H1 (cell line): ENCODE measurements around the gene CCDC60. TPM values are rescaled to one million over a fixed set of nuclear protein-coding genes. Genes with fewer than 3 reads are reported as not detected.

ENCODE experiments used
- CTCF ChIA-PET: fragments of 300-600 bp; sonication (Branson Sonifier 250); formaldehyde crosslinking; loops from one replicate; lab custom pipeline; 2021; ENCODE audit not compliant: partially characterized antibody; lab: Charles Lee
- POLR2A ChIA-PET: fragments of 300-600 bp; sonication (Branson Sonifier 250); formaldehyde crosslinking; loops from one replicate; lab custom pipeline; 2021; ENCODE audit warnings: inconsistent platforms; ENCODE audit not compliant: partially characterized antibody; lab: Charles Lee
- DNase-seq, 2 experiments: peaks; one replicate each; pipeline versions ENCODE4 v3.0.0 to v3.0.0-alpha.2; 2010 to 2022; ENCODE audit warnings: low spot score in 2 of 2, low read depth in 1 of 2, mixed read lengths in 1 of 2
- FAIRE-seq: peaks from 2 replicates; lab custom pipeline; 2011; peaks lifted over from hg19 to GRCh38; lab: Jason Lieb, UNC
- H2AFZ ChIP-seq: 2 replicates; pipeline ENCODE4 v1.8.1; 2012; ENCODE audit warnings: low read length, inconsistent platforms
- H2AK5ac ChIP-seq: 2 replicates; pipeline ENCODE4 v1.6.1; 2013; ENCODE audit warnings: low read depth, low read length
- H2BK120ac ChIP-seq: replicated peaks from 2 replicates; pipeline ENCODE3; 2013; ENCODE audit warnings: low read depth, low read length, inconsistent platforms
- H2BK12ac ChIP-seq: 2 replicates; pipeline ENCODE4 v1.6.1; 2013; ENCODE audit warnings: low read depth, low read length
- H2BK15ac ChIP-seq: 2 replicates; pipeline ENCODE4 v1.6.1; 2013; ENCODE audit warnings: low read length
- H2BK20ac ChIP-seq: 2 replicates; pipeline ENCODE4 v1.6.1; 2013; ENCODE audit warnings: low read length
- H2BK5ac ChIP-seq: 2 replicates; pipeline ENCODE4 v1.6.1; 2013; ENCODE audit warnings: low read depth, low read length
- H3K14ac ChIP-seq: 2 replicates; pipeline ENCODE4 v1.6.1; 2013; ENCODE audit warnings: inconsistent platforms; ENCODE audit not compliant: insufficient read length
- H3K18ac ChIP-seq: 2 replicates; pipeline ENCODE4 v1.6.1; 2013; ENCODE audit warnings: low read length; ENCODE audit errors: extremely low read depth
- H3K23ac ChIP-seq: 2 replicates; pipeline ENCODE4 v1.6.1; 2013; ENCODE audit warnings: inconsistent platforms; ENCODE audit not compliant: insufficient read length
- H3K23me2 ChIP-seq: 2 replicates; pipeline ENCODE4 v1.6.1; 2013; ENCODE audit warnings: low read depth, low read length
- H3K27ac ChIP-seq: 2 replicates; pipeline ENCODE4 v1.6.1; 2011; ENCODE audit warnings: low read depth, low read length, inconsistent platforms
- H3K27me3 ChIP-seq, 4 experiments: replicated peaks in 1 of 4; 1 replicate in 1 of 4; 2 replicates in 3 of 4; pipeline versions ENCODE4 v1.6.1 to v1.8.1; 2011 to 2013; ENCODE audit warnings: low read length in 3 of 4, mild to moderate bottlenecking in 3 of 4, inconsistent platforms in 2 of 4, mixed read lengths in 2 of 4, moderate library complexity in 1 of 4; ENCODE audit not compliant: control insufficient read depth in 3 of 4, insufficient read depth in 3 of 4; ENCODE audit errors: extremely low read depth in 1 of 4
- H3K36me3 ChIP-seq, 4 experiments: 2 replicates each; pipeline versions ENCODE4 v1.6.1 to v1.8.1; 2011 to 2013; ENCODE audit warnings: mild to moderate bottlenecking in 4 of 4, low read length in 3 of 4, moderate library complexity in 2 of 4, control low read depth in 1 of 4, inconsistent platforms in 1 of 4; ENCODE audit not compliant: insufficient read depth in 4 of 4, control insufficient read depth in 2 of 4
- H3K4ac ChIP-seq: replicated peaks from 2 replicates; pipeline ENCODE3; 2013; ENCODE audit warnings: low read length, low read depth, mixed read lengths, inconsistent platforms; ENCODE audit not compliant: insufficient read length
- H3K4me1 ChIP-seq, 4 experiments: replicated peaks in 1 of 4; 1 replicate in 1 of 4; 2 replicates in 3 of 4; pipeline versions ENCODE4 v1.6.1 to v1.8.1; 2011 to 2013; ENCODE audit warnings: low read length in 3 of 4, inconsistent platforms in 2 of 4, mixed read lengths in 1 of 4; ENCODE audit not compliant: insufficient read depth in 4 of 4, control insufficient read depth in 3 of 4
- H3K4me2 ChIP-seq, 2 experiments: 2 replicates each; pipeline versions ENCODE4 v1.6.1 to v1.8.1; 2011 to 2013; ENCODE audit warnings: low read depth in 2 of 2, low read length in 2 of 2, control low read depth in 1 of 2, inconsistent platforms in 1 of 2, mild to moderate bottlenecking in 1 of 2; ENCODE audit not compliant: insufficient read depth in 1 of 2
- H3K4me3 ChIP-seq, 4 experiments: fragments of 200-600, 300-600 bp in 1 of 4; sonication (generic), shearing (Covaris generic), sonication (Bioruptor Twin) in 1 of 4; 2 replicates each; pipeline versions ENCODE4 v1.5.1 to v1.8.1; 2011 to 2016; ENCODE audit warnings: low read length in 4 of 4, low read depth in 3 of 4, control low read depth in 2 of 4, inconsistent platforms in 2 of 4, mild to moderate bottlenecking in 2 of 4, mixed read lengths in 1 of 4, moderate library complexity in 1 of 4; ENCODE audit not compliant: insufficient read depth in 2 of 4; ENCODE audit errors: extremely low read depth in 1 of 4
- H3K56ac ChIP-seq: replicated peaks from 2 replicates; pipeline ENCODE3; 2013; ENCODE audit warnings: low read depth, mild to moderate bottlenecking, mixed read lengths, low read length, inconsistent platforms; ENCODE audit not compliant: insufficient read length
- H3K79me1 ChIP-seq: 2 replicates; pipeline ENCODE4 v1.6.1; 2013; ENCODE audit warnings: low read depth, low read length, control low read depth
- H3K79me2 ChIP-seq, 2 experiments: 2 replicates each; pipeline versions ENCODE4 v1.6.1 to v1.8.1; 2012 to 2013; ENCODE audit warnings: low read length in 2 of 2, mild to moderate bottlenecking in 2 of 2, inconsistent platforms in 1 of 2; ENCODE audit not compliant: insufficient read depth in 2 of 2, control insufficient read depth in 1 of 2
- H3K9ac ChIP-seq, 4 experiments: replicated peaks in 1 of 4; 1 replicate in 1 of 4; 2 replicates in 3 of 4; pipeline versions ENCODE4 v1.6.1 to v1.8.1; 2011 to 2013; ENCODE audit warnings: low read depth in 3 of 4, low read length in 3 of 4, control low read depth in 2 of 4, mild to moderate bottlenecking in 2 of 4, moderate library complexity in 2 of 4, inconsistent platforms in 1 of 4; ENCODE audit errors: extremely low read depth in 1 of 4
- H3K9me3 ChIP-seq, 2 experiments: 2 replicates each; pipeline versions ENCODE4 v1.6.1 to v1.8.1; 2012 to 2013; ENCODE audit warnings: mild to moderate bottlenecking in 2 of 2, moderate library complexity in 2 of 2, control low read depth in 1 of 2, inconsistent platforms in 1 of 2, low read depth in 1 of 2, low read length in 1 of 2, mixed read lengths in 1 of 2; ENCODE audit not compliant: insufficient read depth in 2 of 2
- H4K20me1 ChIP-seq, 2 experiments: replicated peaks in 1 of 2; 2 replicates each; pipeline versions ENCODE3 to v1.8.1; 2011 to 2013; ENCODE audit warnings: inconsistent platforms in 2 of 2, low read length in 2 of 2, mild to moderate bottlenecking in 1 of 2; ENCODE audit not compliant: insufficient read depth in 2 of 2, control insufficient read depth in 1 of 2
- H4K5ac ChIP-seq: 2 replicates; pipeline ENCODE4 v1.6.1; 2013; ENCODE audit warnings: low read length, low read depth, mixed read lengths, inconsistent platforms; ENCODE audit not compliant: insufficient read length
- H4K8ac ChIP-seq: 2 replicates; pipeline ENCODE4 v1.8.0; 2013; ENCODE audit warnings: mild to moderate bottlenecking, moderate library complexity, low read length, inconsistent platforms; ENCODE audit not compliant: insufficient read depth; ENCODE audit errors: extremely low read depth
- H4K91ac ChIP-seq: replicated peaks from 2 replicates; pipeline ENCODE3; 2013; ENCODE audit warnings: low read length, mixed read lengths, inconsistent platforms; ENCODE audit not compliant: insufficient read length
- BACH1 ChIP-seq: IDR thresholded peaks from 2 replicates; pipeline ENCODE4 v1.6.1; 2012; ENCODE audit warnings: low read length, improper control_type of control experiment
- CHD2 ChIP-seq: IDR thresholded peaks from 2 replicates; pipeline ENCODE4 v1.6.1; 2012; ENCODE audit warnings: low read length, improper control_type of control experiment
- EZH2 ChIP-seq: fragments of 200-600 bp; sonication (generic); IDR thresholded peaks from 2 replicates; pipeline ENCODE4 v1.7.1; 2012; ENCODE audit warnings: low read depth, mild to moderate bottlenecking, moderate library complexity, low read length, inconsistent platforms; ENCODE audit not compliant: severe bottlenecking
- RXRA ChIP-seq: IDR thresholded peaks from 2 replicates; pipeline ENCODE4 v1.6.1; 2011; ENCODE audit warnings: low read depth, mild to moderate bottlenecking, low read length, moderate library complexity; ENCODE audit not compliant: insufficient read depth
- SAP30 ChIP-seq: fragments of 300-600 bp; sonication (generic); IDR thresholded peaks from 2 replicates; pipeline ENCODE4 v1.7.1; 2012; ENCODE audit warnings: low read length, moderate library complexity, mild to moderate bottlenecking, inconsistent platforms; ENCODE audit not compliant: insufficient read depth, insufficient replicate concordance
- SIRT6 ChIP-seq: IDR thresholded peaks from one replicate; pipeline ENCODE4 v1.7.1; 2012; ENCODE audit warnings: low read length, inconsistent platforms
- TEAD4 ChIP-seq: IDR thresholded peaks from 2 replicates; pipeline ENCODE4 v1.6.1; 2012; ENCODE audit warnings: low read depth, low read length, inconsistent platforms, mixed read lengths
- ZNF274 ChIP-seq: IDR thresholded peaks from 2 replicates; pipeline ENCODE4 v1.7.0; 2012; ENCODE audit warnings: low read length, borderline replicate concordance; ENCODE audit errors: extremely low read depth
- WGBS, 2 experiments: shearing (Covaris generic) in 1 of 2; methylation state at CpG; one replicate each; pipeline versions ENCODE4 v1.1.6 to v1.1.7; 2013 to 2015; ENCODE audit warnings: low lambda C conversion rate in 2 of 2, mixed read lengths in 2 of 2, inconsistent platforms in 1 of 2, low coverage in 1 of 2, missing lambda C conversion rate in 1 of 2; ENCODE audit not compliant: insufficient replicate concordance in 2 of 2, insufficient coverage in 1 of 2, insufficient read length in 1 of 2; ENCODE audit errors: extremely low coverage in 1 of 2, missing lambda C conversion rate in 1 of 2; 5-methylcytosine and 5-hydroxymethylcytosine counted together
- polyA plus RNA-seq, 7 experiments: library from polyadenylated mRNA; depleted of rRNA in 3 of 7; stranded (reverse) in 5 of 7; unstranded in 2 of 7; fragments of >200 nt in 5 of 7; fragments of 200-250 nt in 2 of 7; gene quantifications; 1 replicate in 5 of 7; 2 replicates in 1 of 7; 4 replicates in 1 of 7; pipeline versions ENCODE4 v1.2.1 to v1.2.3, GENCODE V29; 2011 to 2013; ENCODE audit warnings: missing spikeins in 2 of 7, mixed read lengths in 2 of 7
- total RNA-seq: library from RNA; stranded (reverse); fragmentation: NEBNext Ultra II Directional; extraction: Animal tissue kit (Norgen Biotek cat#: 25700); gene quantifications from 2 replicates; pipeline ENCODE4 v1.2.1, GENCODE V29; 2021

The CCDC60 gene
- total and polyA plus RNA-seq, 2 of the 8 experiments (the other 6 are each of a cell fraction or from before 2014, with no cell fraction given), result 0.05 TPM; not detected in 1

GRCh38 chr12:119385659-119386058, 51.1 kb downstream of the CCDC60 start:
- H2BK12ac ChIP-seq, result no peak overlapping the region
- H4K91ac ChIP-seq, result no peak overlapping the region
- ChIA-PET POLR2A (no interaction called here), CTCF (interaction anchor here (0.6 to 1.4 kb wide), 4 partner anchors 23 to 261 kb away, joined by 3 to 4 read pairs (median 4); no protein-coding TSS in a partner anchor)
- H3K4me2 ChIP-seq, result no peak overlapping the region
- H3K23ac ChIP-seq, result no peak overlapping the region
- H2BK5ac ChIP-seq, result no peak overlapping the region
- H4K20me1 ChIP-seq, result no peaks in the 10 kb centered on the region
- no peak overlapping the region for H3K9ac ChIP-seq
- no peaks in the 10 kb centered on the region for H3K23me2 ChIP-seq
- H3K56ac ChIP-seq, result no peak overlapping the region
- H3K4me1 ChIP-seq, result peaks cover 0 to 19% (median 5%) of the 10 kb centered on the region in 4 experiments; a peak in 5 of 7 replicates
- no peaks in the 10 kb centered on the region for H3K79me1 ChIP-seq
- H3K18ac ChIP-seq, result no peak overlapping the region
- H2BK15ac ChIP-seq, result no peak overlapping the region
- no peak overlapping the region for H3K27ac ChIP-seq
- no peak overlapping the region for H2AFZ ChIP-seq
- H3K4ac ChIP-seq, result no peak overlapping the region
- 57% methylated on average over 3 of the region's 3 CpGs; no CpG with 5 or more reads in 1 of the 2 experiments for WGBS, 2 experiments
- no peak overlapping the region for H3K4me3 ChIP-seq
- H3K79me2 ChIP-seq, result no peaks in the 10 kb centered on the region
- H4K8ac ChIP-seq, result no peak overlapping the region
- no peaks in the 10 kb centered on the region for H3K27me3 ChIP-seq
- H2BK120ac ChIP-seq, result no peak overlapping the region
- no peak overlapping the region for H4K5ac ChIP-seq
- FAIRE-seq, result no peak
- H3K9me3 ChIP-seq, result no peaks in the 10 kb centered on the region
- TF ChIP-seq EZH2 (no peak), RXRA (no peak), ZNF274 (no peak), BACH1 (no peak), TEAD4 (no peak), SIRT6 (no peak), SAP30 (no peak), CHD2 (no peak)
- no peaks in the 10 kb centered on the region for H3K36me3 ChIP-seq
- no peak overlapping the region for H2BK20ac ChIP-seq
- H3K14ac ChIP-seq, result no peak overlapping the region
- no peak overlapping the region for H2AK5ac ChIP-seq
- no peak for DNase-seq
